GM19351 (cell line): Measurements from ENCODE around the gene CH25H.
"Not testable (repeated sequence)": the region's sequence is repeated elsewhere in the genome, so short reads cannot be mapped to it uniquely, and the experiment has no call there.

Experiments
- ATAC-seq: cut with Tn5 transposase; IDR thresholded peaks from one replicate; pipeline ENCODE4 v1.9.1; 2021; ENCODE audit warnings: mild to moderate bottlenecking, moderate library complexity; ENCODE audit not compliant: unreplicated experiment

Gene CH25H

DNA sequence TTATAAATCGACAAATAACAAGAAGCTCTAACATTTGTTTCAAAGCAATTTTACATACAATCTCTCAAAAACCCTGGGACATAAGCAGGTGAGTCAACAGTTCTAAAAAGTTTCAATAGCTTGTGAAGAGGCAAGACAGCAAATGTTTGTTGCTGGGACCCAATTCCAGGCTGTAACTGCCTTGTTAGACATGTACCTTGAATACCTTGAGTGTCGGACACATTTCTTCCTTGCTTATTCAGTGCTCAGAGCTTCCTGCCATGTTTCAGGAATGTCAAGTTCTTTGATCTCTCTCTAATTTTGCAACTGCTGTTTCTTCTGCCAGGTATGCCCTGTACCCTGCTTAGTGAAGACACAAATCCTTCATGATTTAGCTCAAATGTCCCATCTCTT, 5.1 kb downstream of the CH25H start:
- no peak for ATAC-seq

DNA sequence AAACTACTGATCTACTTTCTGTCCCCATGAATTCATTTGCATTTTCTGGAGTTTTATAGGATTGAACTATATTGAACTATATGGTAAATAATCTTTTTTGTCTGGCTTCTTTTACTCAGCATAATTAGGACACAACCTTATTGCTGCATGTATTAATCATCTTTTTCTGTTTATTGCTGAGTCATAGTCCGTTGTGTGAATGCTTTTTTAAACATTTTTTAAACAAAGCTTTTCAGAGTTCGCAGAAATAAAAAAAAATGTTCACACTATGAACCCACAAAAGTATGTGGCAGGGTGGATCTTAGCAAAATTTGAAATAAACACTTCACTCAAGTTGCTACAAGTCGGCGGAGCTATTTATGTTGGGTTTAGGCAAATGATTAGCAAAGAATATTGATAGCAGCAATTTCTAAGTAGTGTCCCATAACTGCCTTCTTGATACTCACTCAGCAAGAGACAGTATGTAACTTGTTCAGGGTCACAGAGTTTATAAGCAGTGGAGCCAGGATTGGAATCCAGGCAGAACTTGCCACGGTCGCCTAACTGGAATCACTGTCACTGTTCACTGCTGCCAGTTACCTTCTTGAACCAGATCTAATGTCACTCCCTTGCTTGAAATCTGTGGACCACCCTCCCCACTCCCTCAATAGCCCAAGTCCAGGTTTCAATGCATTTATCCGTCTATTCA, 5.6 kb downstream of the CH25H start:
- no peak for ATAC-seq

DNA sequence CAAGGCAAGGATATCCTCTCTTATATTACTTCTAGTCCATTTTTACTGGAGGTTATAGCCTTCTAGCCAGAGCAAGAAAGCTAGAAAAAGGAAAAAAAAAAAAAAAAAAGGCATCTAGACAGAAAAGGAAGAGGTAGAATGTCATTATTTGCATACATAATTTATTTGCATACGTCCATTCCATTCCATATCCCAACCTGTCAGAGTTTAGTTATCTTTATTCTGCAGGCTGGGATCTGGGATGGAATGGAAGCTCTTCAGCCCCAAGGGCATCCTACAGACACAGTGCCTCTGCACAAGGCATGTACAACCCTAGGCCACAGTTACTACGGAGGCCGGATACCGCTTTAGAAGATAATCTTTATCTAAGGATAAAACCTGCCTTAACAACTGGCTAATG, 9.6 kb downstream of the CH25H start:
- ATAC-seq = no peak

DNA sequence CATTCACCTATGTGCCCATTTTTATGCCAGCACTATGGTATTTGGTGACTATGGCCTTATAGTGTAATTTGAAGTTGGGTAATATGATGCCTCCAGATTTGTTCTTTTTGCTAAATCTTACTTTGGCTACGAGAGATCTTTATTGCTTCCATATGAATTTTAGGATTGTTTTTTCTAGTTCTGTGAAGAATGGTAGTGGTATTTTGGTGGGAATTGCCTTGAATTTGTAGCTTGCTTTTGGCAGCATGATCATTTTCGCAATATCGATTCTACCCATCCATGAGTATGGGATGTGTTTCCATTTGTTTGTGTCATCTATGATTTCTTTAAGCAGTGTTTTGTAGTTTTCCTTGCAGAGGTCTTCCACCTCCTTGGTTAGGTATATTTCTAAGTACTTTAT, 15.8 kb downstream of the CH25H start:
- ATAC-seq = not testable (repeated sequence)

DNA sequence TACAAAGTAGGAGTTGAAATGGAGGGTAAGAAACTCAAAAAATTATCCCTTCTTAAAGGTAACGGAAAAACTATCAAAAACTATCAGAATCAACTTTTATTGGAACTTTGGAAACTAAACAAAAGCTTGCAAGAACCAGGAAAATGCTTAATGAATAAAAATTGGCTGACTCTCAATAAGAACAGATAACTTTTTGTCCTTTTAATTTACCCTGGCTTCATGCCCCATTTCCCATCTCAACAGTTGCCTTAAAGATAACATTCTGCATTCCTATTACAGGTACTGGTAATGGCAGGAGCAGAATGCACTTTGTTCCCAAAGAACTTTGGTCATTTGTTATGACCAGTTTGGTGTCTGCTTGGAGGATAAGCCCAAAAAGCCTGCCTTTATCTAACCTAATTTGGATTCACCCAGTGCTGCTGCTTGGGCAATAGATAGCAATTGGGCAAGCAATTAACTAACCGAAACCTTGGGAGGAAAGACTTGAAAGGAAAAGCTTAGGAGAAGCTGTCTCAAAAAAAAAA, 17.8 kb downstream of the CH25H start:
- ATAC-seq = no peak

DNA sequence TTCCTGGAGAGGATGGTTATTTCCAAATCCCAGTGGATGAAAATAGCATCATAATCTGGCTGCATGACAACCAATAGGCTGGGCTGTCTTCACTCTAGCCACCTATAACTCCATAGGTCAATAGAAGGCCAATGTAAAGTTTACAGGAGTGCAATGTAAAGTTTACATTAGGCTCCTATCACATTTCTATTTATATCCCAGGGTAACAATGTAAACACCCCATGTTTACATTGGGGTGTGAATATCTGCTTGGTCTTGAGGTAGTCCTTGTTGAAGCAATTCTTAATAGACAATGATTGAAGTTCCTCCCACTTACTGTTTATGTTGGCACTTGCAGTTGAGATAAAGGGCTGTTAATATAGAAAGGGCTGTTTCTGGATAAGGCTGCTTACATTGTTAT, 21.5 kb downstream of the CH25H start:
- ATAC-seq = no peak

DNA sequence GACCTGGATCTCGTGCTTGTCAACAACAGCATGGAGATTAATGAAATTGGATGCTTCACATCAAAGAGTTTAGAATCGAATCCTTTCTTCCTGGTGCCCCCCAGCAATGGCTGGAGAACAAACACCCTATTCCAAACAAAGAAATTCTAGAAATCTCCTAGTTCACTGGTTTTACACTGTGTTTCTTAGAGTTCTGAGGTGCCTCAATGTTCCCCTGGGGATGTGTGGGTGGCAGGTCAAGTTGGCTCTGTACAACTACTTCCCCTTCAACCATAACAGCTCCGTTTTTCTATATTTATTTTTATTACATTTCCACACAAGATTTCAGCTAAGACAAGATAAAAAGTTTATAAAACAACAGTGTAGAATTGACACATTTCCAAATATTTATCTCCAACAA, 22.5 kb downstream of the CH25H start:
- ATAC-seq = no peak

DNA sequence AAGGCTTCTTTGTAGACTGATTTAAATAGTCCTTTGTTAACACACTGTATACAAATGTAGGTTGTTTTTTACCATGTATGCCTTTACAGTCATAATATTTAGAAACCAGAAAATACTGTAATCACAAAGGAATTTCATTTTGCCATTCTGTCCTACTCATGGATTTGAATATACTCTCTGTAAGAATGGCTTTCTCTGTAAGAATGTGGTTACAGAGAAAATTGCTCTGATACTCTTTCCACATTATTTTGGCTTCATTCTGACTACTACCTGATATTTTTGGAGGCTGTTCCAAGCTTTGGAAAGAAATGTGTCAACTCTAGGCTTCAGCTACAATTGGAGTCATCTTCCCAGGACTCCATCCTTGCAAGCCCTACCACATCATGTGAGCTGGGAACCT, 23.5 kb downstream of the CH25H start:
- ATAC-seq = no peak

DNA sequence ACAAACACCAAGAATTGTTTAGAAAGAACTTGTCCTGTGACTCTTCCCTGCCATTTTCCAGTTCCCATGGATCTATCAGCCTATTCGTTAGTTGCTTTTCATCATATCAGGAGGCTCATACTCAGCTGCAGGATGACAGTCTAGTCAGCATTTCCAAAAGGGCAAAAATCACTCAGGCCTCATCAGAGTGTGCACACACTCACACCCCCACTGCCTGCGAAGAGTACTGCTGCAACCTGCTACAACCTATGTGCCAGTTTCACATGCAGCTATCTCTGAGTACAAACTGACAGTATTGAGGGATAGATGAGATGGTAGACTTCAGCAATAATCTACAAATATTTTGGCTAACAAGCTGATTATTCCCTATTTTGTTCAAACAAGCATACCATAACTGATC, 24.2 kb downstream of the CH25H start:
- no peak for ATAC-seq

DNA sequence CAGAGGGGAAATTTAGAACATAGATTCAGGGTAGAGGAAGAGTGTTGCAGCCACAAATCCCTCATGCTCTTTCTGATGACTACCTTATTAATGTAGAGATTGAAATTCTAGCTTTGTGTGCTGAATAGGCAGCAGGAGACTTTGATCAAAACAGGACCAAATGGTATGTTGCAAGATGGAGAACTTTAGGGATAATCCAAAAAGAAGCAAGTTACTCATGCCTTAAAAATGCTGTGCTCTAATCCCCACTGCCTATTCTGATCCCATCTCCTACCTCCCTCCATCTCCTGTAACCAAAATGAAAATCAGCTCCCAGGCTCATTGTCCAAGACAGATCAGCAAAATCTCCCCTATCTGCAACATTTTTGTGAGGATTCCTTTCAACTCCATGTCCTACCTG, 31.3 kb downstream of the CH25H start:
- ATAC-seq = no peak

DNA sequence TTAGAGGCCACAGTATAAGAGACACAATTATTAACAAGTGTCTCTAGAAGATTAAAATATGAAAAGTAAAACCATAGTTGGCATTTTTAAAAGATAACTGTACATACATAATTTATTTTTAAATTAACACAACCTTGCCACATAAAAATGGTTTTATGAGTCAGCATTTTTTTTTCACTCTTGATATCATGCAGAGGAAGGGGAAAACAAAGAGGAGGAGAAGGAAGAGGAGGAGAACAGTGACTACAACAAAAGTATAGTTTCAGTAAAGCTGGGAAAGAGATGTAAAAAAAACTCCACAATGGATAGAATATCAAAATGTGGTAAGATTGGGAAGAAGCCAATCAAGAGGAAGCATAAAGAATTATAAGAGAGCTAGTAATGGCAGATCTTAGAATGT, 34.0 kb downstream of the CH25H start:
- no peak for ATAC-seq

DNA sequence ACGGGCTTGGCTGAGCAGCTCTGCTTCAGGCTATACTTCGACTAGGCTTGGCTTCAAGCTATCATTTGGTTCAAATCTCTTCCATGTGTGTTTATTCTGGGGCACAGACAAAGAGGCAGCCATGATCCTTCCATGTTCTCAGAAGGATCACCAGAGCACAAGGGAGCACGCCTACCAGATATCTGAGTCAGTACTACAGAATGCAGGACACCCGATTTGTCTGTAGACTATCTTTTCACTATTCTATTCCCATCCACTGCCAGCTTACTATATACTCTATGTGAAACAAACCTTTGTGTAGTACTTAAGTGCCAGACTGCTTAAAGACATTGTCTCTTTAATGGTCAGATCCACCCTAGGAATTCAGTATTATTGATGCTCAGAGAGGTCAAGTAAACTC, 35.1 kb downstream of the CH25H start:
- no peak for ATAC-seq

DNA sequence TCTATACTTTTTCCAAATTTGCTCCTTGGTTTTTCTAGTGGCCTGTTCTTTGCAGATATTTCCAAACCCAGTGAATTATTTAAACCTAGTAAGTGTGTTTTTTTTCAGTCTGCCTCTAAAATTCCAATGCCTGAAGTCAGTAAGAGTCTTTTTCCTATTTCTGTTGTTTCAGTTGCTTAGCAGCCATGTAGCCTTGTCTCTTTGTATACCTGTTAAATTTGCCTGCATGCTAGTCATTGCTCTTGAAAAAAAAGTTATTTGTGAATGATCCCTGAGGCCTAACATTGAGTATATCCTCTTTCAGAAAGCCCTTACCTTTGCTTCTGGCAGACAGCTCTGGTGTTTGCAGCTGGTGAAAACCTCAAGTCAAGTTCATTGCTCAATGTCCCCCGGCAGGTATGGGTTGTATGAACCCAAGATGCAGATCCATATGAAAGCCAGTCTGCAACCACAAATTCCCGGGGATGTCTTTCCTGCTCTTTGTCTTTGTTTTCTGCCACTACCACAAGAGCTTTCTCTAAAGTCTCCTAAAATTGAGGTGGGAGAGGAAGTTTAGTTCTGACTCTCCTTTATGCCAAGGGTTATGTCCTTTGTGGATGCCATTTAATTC, 35.7 kb downstream of the CH25H start:
- no peak for ATAC-seq

DNA sequence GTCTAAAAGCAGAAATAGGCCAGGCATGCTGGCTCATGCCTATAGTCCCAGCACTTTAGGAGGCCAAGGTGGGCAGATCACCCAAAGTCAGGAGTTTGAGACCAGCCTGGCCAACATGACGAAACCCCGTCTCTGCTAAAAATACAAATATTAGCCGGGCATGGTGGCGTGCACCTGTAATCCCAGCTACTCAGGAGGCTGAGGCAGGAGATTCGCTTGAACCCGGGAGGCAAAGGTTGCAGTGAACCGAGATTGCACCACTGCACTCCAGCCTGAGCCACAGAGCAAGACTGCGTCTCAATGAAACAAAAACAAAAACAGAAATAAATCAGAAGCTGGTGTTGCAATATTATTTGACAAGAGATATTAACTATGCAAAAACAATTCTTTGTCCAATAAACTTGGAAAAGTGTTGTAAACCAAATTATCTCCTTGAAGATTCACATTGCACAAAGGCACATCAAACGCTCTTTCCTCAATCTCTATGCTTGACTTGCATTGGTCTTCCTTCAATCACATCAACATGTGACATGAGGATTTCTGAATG, 38.7 kb downstream of the CH25H start:
- ATAC-seq = not testable (repeated sequence)

DNA sequence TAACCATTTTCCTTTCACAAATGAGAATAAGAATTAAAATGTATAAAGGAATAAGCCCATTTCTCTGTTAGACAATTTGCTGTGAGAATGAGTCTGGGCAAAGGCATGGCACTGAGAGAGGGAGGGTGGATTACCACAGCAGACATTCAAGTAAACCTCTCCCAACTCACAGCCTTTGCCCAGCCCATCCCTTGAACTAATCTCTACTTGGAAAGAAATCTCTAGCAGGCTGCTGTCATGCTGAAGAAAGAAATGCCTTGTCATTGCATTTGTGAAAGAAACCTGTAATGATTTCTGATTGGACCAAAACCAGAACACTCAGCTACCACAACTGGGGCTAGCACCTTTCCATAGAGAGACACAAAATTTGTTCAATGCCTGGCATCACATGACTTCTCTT, 39.2 kb downstream of the CH25H start:
- ATAC-seq = no peak

DNA sequence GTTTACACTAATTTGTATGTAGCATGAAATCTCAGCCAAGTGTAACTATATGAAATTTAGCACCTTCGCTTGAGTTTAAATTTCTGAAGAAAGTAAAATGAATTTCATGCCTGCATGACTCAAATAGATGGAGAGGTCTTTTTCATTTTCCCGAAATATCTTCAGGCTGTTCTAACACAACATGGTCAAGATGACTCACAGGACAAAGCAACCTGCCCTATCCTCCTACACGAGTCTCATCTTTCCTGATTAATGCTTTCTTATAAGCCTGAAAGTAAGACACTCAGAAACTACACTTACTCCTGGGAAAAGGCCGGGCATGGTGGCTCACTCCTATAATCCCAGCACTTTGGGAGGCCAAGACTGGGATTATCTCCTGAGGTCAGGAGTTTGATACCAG, 41.2 kb downstream of the CH25H start:
- no peak for ATAC-seq

DNA sequence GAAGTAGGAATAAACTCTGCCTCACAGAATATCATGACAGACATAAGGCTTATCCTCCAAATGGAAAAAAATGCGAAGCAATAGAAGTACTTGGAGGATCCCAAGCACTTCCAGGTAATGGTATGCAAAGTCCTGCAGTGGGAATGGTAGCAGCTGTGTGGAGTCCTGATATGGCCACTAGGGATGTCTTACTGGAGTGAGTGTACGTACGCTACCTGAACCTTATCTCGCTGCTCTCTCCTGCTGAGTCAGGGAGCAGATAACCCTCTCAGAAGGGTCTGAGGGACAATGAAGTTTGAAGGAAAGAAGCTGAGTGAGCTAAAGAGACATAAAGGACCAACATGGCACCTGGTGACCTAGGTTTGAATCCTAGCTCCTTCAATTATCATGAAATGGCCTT, 42.2 kb downstream of the CH25H start:
- ATAC-seq = no peak

DNA sequence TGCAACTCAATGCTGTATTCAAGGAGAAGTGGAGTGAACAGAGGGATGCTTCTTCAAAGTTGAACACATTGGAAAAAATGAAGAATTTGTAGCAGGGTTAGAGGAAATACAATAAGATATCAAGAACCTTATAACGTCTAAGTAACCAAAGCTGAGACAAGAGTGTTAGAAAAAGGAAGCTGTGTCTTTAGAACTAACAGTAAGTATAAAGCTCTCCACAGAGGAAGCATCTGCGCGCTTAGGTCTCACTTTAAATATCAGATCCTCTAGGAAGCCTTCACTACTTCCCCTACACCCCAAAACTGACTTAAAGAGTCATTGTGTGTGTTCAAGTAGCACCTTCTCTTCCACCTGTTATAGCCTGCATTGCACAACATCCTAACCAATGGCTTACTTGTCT, 43.0 kb downstream of the CH25H start:
- no peak for ATAC-seq

DNA sequence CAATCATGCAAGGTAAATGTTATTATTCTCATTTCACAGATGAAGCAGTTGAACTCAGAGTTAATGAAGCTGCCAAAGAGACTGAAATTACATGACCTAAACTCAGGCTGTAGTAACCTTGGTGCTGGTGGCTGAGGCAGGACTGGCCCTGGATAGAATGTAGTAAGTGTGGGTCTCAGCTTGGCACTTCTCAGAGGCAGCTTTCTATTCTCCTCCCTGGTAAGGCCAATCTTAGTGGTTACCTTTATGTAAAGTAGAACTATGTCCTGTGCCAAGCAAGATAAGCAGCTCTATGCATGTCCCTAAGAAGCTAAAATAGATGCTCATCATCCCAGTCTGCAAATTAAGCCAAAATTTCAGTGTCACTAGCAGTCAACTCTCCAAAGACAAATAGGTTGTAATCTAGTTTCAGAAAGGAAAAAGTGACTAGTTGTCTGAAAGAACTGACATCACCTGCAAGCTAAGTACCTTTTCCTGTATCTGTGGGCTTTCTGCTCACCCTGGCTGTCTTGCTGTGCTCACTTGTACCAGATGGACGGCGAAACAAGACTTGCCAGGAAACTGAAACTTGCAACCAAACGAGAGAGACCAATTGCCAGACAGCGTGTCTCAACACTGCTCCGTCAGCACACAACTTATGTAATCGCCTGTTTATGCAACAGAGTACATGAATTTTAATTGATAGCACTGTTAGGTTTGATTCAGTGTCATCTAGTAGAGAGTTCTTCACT, 43.7 kb downstream of the CH25H start:
- peak; percentile 99 for ATAC-seq

DNA sequence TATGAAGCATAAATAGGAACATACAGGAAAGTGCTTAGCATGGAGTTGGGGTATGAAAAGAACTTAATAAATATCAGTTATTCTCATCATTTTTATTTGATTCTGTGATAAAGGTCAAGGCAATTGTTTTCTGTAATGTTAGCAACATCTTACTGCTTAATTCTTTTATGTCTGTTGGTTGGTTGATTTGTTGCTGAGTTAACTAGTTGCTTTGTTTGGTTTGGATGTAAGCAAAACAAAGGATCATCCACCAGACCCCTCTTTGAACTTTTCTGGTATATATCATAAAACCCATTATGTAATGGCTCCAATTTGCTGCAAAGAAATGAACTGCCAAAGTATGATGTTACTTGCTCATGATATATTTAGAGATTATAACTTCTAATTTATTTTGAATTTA, 44.5 kb downstream of the CH25H start:
- ATAC-seq = no peak

DNA sequence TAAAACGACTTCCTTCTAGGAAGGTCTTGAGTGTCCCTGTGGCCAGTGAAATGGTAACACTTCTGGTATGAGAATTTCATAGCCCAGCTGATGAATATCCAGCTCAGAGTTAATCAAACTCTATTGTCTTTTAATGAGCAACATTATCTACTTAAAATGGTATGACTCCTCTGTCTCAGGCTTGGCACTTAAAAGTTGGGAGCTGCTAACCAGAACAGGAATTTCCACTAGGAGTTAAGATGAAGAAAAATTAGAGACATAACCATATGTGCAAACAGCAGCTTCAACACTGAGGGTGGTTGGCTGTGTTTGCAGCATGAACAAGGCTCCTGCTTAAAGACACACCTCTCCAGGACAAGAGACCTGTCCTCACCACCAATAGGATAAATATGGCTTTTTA, 46.8 kb downstream of the CH25H start:
- ATAC-seq = no peak

DNA sequence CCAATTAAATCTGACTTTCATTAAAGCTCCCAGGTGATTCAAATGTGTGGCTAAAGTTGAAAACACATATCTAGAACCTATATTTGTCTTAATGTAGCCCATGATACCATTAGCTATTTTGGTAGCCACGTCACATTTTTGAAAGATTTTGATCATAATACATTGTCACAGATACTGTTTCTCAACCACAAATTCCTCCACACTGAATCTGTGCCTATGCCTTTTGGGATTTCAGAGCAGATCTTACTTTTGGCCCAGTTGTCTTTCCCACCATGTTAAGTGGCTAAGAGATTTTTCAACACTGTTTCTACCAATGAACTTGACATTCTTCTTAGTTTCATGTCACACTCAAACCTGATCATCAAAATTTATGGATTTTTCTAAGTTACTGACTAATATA, 47.4 kb downstream of the CH25H start:
- ATAC-seq = no peak
